Activated T-helper 1 cell treated with anti-CD3 and anti-CD28 coated beads, Interleukin-12 subunit alpha, Interleukin-12 subunit beta, Interleukin-2, Interleukin-4 antibody, amounts not matched to agents 30 ng/mL and 10 ng/mL and 1 ng/mL, durations not matched to agents 14 hours and 24 hours and 36 hours (primary cell): ENCODE measurements around the gene RBPMS2. TPM values are rescaled to one million over a fixed set of nuclear protein-coding genes. Genes with fewer than 3 reads are reported as not detected.
"Not testable (repeated sequence)": the region's sequence is repeated elsewhere in the genome, so short reads cannot be mapped to it uniquely, and the experiment has no call there.

Source experiments
- DNase-seq: peaks from one replicate; pipeline ENCODE4 v3.0.0; 2021; ENCODE audit warnings: low spot score
- H3K27ac Mint-ChIP-seq: one replicate; pipeline ENCODE4 v1.8.0; 2021; ENCODE audit warnings: mild to moderate bottlenecking, mixed read lengths
- H3K27me3 Mint-ChIP-seq: one replicate; pipeline ENCODE4 v1.8.0; 2022; ENCODE audit warnings: mild to moderate bottlenecking, moderate library complexity, mixed read lengths; ENCODE audit not compliant: insufficient read depth
- H3K36me3 Mint-ChIP-seq: one replicate; pipeline ENCODE4 v1.8.0; 2021; ENCODE audit warnings: low read depth, mixed read lengths
- H3K4me1 Mint-ChIP-seq: one replicate; pipeline ENCODE4 v1.8.0; 2021; ENCODE audit warnings: low read depth, mixed read lengths
- H3K4me3 Mint-ChIP-seq: one replicate; pipeline ENCODE4 v1.8.0; 2021; ENCODE audit warnings: mild to moderate bottlenecking, moderate library complexity, mixed read lengths
- H3K9me3 Mint-ChIP-seq: one replicate; pipeline ENCODE4 v1.8.0; 2021; ENCODE audit warnings: mixed read lengths
- intact Hi-C: fragments of 100-400 bp; cut with micrococcal nuclease; formaldehyde crosslinking; loops from one replicate; pipeline ENCODE4 v1.15.1; 2024
- total RNA-seq: library from RNA; stranded (reverse); gene quantifications from 2 replicates; pipeline ENCODE4 v1.2.3, GENCODE V29; 2022

RBPMS2 gene
- total RNA-seq, 1 donor from 2014 or later: 0.10 TPM

DNA sequence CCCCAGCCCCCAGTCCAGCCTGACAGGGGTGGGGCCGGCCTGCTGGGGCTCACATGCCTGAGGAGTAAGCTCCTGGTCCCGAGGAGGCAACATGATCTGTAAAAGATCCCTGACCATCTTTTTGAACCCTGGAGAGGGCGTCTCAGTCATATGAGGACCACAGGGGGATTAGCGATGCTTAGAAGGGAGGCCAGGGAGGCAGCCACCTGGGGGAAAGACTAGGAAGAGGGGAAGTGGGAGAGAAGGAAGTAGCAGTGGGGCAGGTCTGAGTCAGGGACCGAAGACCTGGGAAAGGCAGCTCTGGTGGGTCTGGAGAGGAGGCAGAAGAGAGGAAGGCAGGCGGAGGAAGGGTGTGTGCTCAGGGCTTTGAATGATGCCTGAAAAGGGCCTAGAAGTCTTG, 31.1 kb upstream of the RBPMS2 start:
- DNase-seq: no peak
- Mint-ChIP-seq H3K27me3 (peaks cover 9% of the 10 kb centered on the region), H3K4me1 (peaks cover 6% of the 10 kb centered on the region), H3K4me3 (no peak overlapping the region), H3K36me3 (no peaks in the 10 kb centered on the region), H3K9me3 (no peaks in the 10 kb centered on the region), H3K27ac (no peak overlapping the region)
- intact Hi-C loops: no loop called here

DNA sequence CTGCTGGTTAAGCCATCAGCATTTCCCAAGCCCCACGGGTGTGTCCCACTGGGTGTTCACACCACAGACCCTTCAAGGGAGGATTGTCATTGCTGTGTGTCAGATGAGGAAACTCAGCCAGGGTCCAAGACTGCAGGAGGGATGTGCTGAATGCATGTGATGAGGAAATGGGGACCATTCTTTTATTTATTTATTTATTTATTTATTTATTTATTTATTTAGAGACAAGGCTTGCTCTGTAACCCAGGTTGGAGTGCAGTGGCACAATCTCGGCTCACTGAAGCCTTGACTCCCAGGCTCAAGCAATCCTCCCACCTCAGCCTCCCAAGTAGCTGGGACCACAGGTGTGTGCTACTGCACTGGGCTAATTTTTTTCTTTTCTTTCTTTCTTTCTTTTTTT, 29.2 kb upstream of the RBPMS2 start:
- H3K27ac Mint-ChIP-seq: no peak overlapping the region
- intact Hi-C loops: no loop called here
- H3K9me3 Mint-ChIP-seq: no peaks in the 10 kb centered on the region
- no peaks in the 10 kb centered on the region for H3K4me1 Mint-ChIP-seq
- no peak overlapping the region for H3K4me3 Mint-ChIP-seq
- H3K27me3 Mint-ChIP-seq: peaks cover 7% of the 10 kb centered on the region
- no peaks in the 10 kb centered on the region for H3K36me3 Mint-ChIP-seq
- no peak for DNase-seq

DNA sequence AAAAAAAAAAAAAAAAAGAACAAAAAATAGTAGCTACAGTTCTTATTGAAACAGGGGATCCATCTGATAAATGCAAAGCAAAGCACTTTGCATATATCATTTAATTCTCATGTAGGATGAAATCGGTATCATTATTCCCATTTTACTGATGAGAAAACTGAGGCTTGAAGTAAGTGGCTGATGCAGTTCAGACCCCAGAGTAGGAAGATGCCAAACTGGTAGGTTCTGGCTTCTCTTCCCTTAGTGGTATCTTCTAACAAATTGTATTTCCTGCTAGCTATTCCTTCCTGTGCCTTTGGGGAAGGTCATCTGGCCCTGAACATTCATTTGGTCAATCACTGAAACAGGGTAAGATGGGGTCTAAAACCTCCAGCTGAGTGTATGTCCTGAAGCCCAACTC, 28.1 kb upstream of the RBPMS2 start:
- intact Hi-C loops: no loop called here
- DNase-seq: no peak
- Mint-ChIP-seq H3K9me3 (no peaks in the 10 kb centered on the region), H3K27ac (no peak overlapping the region), H3K36me3 (no peaks in the 10 kb centered on the region), H3K27me3 (peaks cover 7% of the 10 kb centered on the region), H3K4me1 (no peaks in the 10 kb centered on the region), H3K4me3 (no peak overlapping the region)

DNA sequence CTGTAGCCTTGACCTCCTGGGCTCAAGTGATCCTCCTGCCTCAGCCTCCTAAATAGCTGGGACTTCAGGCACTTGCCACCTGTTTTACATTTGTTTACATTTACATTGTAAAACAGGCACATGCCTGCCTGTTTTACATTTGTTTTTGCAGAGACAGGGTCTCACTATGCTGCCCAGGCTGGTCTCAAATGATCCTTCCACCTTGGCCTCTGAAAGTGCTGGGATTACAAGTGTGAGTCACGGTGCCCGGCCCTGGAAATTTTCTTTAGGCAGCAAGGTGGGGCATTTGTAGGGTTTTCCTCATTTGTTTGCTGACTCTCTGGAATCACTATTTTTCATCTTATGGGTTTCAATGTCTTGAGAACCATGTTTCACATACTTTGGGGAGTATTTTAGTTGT, 25.1 kb upstream of the RBPMS2 start:
- H3K36me3 Mint-ChIP-seq: no peaks in the 10 kb centered on the region
- H3K27me3 Mint-ChIP-seq: peaks cover 5% of the 10 kb centered on the region
- no peak overlapping the region for H3K4me3 Mint-ChIP-seq
- no peak overlapping the region for H3K27ac Mint-ChIP-seq
- intact Hi-C loops: no loop called here
- DNase-seq: no peak
- H3K4me1 Mint-ChIP-seq: no peaks in the 10 kb centered on the region
- no peaks in the 10 kb centered on the region for H3K9me3 Mint-ChIP-seq

DNA sequence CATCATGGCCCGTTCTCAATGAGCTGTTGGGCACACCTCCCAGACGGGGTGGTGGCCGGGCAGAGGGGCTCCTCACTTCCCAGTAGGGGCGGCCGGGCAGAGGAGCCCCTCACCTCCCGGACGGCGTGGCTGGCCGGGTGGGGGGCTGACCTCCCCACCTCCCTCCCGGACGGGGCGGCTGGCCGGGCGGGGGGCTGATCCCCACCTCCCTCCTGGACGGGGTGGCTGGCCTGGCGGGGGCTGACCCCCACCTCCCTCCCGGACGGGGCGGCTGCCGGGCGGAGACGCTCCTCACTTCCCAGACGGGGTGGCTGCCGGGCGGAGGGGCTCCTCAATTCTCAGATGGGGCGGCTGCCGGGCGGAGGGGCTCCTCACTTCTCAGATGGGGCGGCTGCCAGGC, 23.5 kb upstream of the RBPMS2 start:
- H3K9me3 Mint-ChIP-seq, H3K27me3 Mint-ChIP-seq, H3K4me3 Mint-ChIP-seq, H3K4me1 Mint-ChIP-seq, H3K36me3 Mint-ChIP-seq, DNase-seq, H3K27ac Mint-ChIP-seq, intact Hi-C loops: not testable (repeated sequence)

DNA sequence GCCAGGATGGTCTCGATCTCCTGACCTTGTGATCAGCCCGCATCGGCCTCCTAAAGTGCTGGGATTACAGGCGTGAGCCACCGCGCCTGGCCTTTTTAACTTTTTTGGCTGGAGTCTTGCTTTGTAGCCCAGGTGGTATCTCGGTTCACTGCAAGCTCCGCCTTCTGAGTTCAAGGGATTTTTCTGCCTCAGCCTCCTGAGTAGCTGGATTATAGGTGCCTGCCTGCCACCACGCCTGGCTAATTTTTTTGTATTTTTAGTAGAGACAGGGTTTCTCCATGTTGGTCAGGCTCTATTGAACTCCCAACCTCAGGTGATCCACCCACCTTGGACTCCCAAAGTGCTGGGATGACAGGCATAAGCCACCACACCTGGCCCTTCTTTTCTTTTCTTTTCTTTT, 20.5 kb upstream of the RBPMS2 start:
- H3K4me3 Mint-ChIP-seq, H3K27me3 Mint-ChIP-seq, H3K4me1 Mint-ChIP-seq, H3K36me3 Mint-ChIP-seq, intact Hi-C loops, H3K27ac Mint-ChIP-seq, DNase-seq, H3K9me3 Mint-ChIP-seq: not testable (repeated sequence)

DNA sequence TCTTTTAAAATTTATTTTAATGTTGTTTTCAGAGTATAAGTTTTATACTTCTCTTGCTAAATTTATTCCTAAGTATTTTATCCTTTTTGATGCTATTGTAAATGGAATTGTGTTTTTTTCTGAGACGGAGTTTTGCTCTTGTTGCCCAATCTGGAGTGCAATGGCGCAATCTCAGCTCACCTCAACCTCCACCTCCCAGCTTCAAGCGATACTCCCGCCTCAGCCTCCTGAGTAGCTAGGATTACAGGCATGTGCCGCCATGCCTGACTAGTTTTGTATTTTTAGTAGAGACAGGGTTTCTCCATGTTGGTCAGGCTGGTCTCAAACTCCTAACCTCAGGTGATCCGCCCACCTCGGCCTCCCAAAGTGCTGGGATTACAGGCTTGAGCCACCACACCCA, 19.9 kb upstream of the RBPMS2 start:
- intact Hi-C loops, H3K27me3 Mint-ChIP-seq, DNase-seq, H3K4me1 Mint-ChIP-seq, H3K4me3 Mint-ChIP-seq, H3K27ac Mint-ChIP-seq, H3K9me3 Mint-ChIP-seq, H3K36me3 Mint-ChIP-seq: not testable (repeated sequence)

DNA sequence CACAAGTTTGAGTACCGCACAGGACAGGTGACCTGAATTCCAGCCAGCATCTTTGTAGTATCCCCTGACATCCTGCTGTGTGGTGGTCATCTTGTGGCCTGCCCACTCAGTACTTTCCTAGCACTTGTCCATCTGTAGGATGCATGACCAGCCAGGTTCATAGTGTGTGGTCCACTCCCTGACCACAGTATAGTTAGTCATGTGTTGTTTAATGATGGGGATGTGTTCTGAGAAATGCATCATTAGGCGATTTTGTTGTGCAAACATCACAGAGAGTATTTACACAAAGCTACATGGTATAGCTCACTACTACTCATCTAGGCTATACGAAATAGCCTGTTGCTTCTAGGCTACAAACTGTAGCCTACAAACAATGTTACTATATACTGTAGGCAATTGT, 16.9 kb upstream of the RBPMS2 start:
- H3K4me3 Mint-ChIP-seq: no peak overlapping the region
- H3K4me1 Mint-ChIP-seq: no peaks in the 10 kb centered on the region
- no peaks in the 10 kb centered on the region for H3K9me3 Mint-ChIP-seq
- no peak for DNase-seq
- no peak overlapping the region for H3K27ac Mint-ChIP-seq
- no peaks in the 10 kb centered on the region for H3K36me3 Mint-ChIP-seq
- peaks cover 10% of the 10 kb centered on the region for H3K27me3 Mint-ChIP-seq
- intact Hi-C loops: no loop called here

DNA sequence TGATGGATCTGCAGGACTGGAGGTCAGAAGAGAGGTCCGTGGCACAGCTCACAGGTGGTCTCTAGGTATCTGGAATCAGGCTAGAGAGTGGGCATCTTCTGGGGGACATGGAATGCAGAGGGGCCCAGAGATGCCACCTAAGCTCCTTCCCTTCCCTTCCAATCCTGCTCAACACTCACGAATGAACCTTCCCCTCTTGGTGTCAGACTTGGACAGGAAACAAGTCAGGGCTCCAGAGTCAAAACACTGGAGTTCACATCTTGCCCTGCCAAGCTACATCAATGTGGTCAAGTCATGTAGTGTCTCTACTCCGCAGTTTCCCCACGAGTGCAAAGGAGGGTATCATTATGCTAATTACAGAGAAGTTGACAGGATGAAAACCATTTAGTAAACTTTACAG, 16.0 kb upstream of the RBPMS2 start:
- no peak overlapping the region for H3K27ac Mint-ChIP-seq
- H3K9me3 Mint-ChIP-seq: no peaks in the 10 kb centered on the region
- H3K27me3 Mint-ChIP-seq: peaks cover 7% of the 10 kb centered on the region
- no peaks in the 10 kb centered on the region for H3K4me1 Mint-ChIP-seq
- no peaks in the 10 kb centered on the region for H3K36me3 Mint-ChIP-seq
- H3K4me3 Mint-ChIP-seq: no peak overlapping the region
- DNase-seq: no peak
- intact Hi-C loops: no loop called here

DNA sequence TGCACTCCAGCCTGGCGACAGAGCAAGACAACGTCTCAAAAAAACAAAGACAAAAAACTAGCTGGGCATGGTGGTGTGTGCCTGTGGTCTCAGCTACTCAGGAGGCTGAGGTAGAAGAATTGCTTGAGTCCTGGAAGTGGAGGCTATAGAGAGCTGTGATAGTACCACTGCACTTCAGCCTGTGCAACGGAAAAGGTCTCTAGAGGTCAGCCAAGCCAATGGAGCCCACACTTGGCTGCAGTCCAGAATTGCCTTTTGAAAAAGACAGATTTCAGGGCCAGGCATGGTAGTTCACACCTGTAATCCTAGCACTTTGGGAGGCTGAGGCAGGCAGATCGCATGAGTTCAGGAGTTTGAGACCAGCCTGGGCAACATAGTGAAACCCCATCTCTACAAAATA, 8.4 kb upstream of the RBPMS2 start:
- Mint-ChIP-seq H3K27me3 (peaks cover 22% of the 10 kb centered on the region), H3K36me3 (no peaks in the 10 kb centered on the region), H3K9me3 (no peaks in the 10 kb centered on the region), H3K4me1 (peaks cover 6% of the 10 kb centered on the region), H3K27ac (no peak overlapping the region), H3K4me3 (no peak overlapping the region)
- DNase-seq: no peak
- intact Hi-C loops: no loop called here

DNA sequence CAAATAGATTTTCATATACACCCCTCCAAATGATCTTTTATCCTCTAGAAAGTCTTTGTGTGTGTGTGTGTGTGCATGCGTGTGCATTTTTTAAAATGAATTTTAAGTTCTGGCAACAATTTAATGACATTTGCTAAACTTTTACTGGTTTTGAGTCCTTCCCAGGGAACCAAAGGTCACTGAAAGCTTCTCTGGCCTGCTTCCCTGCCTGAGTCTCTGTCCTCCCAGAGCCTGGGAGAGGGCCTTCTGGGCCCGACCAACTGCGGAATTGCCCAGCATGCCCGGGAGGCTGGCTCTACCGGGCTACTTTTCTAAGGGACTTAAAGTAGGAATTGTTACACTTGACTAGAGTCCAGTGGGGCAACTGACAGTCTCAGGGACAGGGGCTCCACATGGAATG, 7.4 kb upstream of the RBPMS2 start:
- H3K36me3 Mint-ChIP-seq: no peaks in the 10 kb centered on the region
- H3K4me3 Mint-ChIP-seq: no peak overlapping the region
- no peak for DNase-seq
- no peaks in the 10 kb centered on the region for H3K9me3 Mint-ChIP-seq
- peaks cover 6% of the 10 kb centered on the region for H3K4me1 Mint-ChIP-seq
- peaks cover 31% of the 10 kb centered on the region for H3K27me3 Mint-ChIP-seq
- intact Hi-C loops: no loop called here
- no peak overlapping the region for H3K27ac Mint-ChIP-seq

DNA sequence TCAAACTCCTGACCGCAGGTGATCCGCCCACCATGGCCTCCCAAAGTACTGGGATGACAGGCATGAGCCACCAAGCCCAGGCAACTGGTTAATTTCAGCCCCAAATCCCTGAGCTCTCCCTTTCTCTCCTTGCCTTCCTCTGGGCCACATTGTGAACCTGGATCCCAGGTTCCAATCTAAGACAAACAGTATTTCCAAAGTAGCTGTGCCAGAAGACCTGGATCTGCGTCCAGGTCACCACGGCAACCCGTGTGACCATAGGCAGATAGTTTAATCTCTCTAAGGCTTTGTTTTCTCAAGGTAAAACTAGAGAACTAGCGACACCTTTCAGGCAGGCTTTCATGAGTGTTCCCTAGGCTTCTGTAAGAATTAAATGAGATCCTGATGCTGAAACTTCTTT, 5.9 kb upstream of the RBPMS2 start:
- Mint-ChIP-seq H3K4me1 (peaks cover 6% of the 10 kb centered on the region), H3K4me3 (no peak overlapping the region), H3K27me3 (peaks cover 44% of the 10 kb centered on the region), H3K9me3 (no peaks in the 10 kb centered on the region), H3K27ac (no peak overlapping the region), H3K36me3 (peaks cover 2% of the 10 kb centered on the region)
- intact Hi-C loops: no loop called here
- DNase-seq: no peak

DNA sequence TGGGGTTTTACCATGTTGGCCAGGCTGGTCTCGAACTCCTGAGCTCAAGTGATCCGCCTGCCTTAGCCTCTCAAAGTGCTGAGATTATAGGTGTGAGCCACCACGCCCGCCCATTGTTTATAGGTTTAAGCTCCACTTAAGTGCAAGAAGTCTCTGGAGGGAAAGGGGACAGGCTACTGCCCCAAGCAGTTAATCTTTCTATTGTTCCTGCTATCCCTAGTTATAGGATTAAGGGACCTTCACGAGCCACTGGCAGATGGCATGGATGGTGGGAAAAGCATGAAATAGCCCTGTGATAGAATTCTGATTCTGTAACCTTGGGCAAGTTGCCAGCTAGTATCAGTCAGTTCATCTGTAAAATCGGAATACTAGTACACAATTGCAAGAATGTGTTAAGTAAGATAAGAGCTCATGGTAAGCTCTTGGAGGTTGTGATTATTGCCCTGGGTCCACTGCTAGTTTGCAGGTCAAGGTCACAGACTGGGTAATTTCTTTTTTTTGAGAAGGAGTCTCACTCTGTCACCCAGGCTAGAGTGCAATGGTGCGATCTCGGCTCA, 5.3 kb upstream of the RBPMS2 start:
- no peaks in the 10 kb centered on the region for H3K9me3 Mint-ChIP-seq
- intact Hi-C loops: no loop called here
- no peak overlapping the region for H3K4me3 Mint-ChIP-seq
- H3K36me3 Mint-ChIP-seq: peaks cover 2% of the 10 kb centered on the region
- H3K4me1 Mint-ChIP-seq: peaks cover 6% of the 10 kb centered on the region
- peaks cover 48% of the 10 kb centered on the region for H3K27me3 Mint-ChIP-seq
- DNase-seq: no peak
- no peak overlapping the region for H3K27ac Mint-ChIP-seq

DNA sequence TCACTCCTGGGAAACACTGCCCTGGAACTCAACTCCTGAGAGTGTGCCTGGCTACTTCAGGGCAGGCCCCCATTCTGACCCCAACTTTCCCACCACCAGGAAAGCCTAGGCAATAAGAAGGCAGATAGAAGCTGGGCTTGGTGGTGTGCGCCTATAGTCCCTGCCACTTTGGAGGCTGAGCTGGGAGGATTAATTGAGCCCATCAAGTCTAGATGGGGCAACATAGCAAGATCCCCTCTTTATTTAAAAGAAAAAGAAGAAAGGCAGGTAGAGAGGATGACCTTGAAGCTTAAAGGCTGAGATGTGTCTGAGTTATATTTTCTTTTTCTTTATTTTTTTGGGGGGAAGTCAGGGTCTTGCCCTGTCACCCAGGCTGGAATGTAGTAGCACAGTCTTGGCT, 4.2 kb upstream of the RBPMS2 start:
- H3K27me3 Mint-ChIP-seq: peaks cover 49% of the 10 kb centered on the region
- H3K4me3 Mint-ChIP-seq: no peak overlapping the region
- H3K36me3 Mint-ChIP-seq: peaks cover 2% of the 10 kb centered on the region
- no peak overlapping the region for H3K27ac Mint-ChIP-seq
- intact Hi-C loops: no loop called here
- peaks cover 6% of the 10 kb centered on the region for H3K4me1 Mint-ChIP-seq
- no peak for DNase-seq
- H3K9me3 Mint-ChIP-seq: no peaks in the 10 kb centered on the region
